NT2/D1 (cell line): Measurements from ENCODE around the gene TMEM131.

Experiments
- DNase-seq: peaks from one replicate; pipeline ENCODE4 v3.0.0-alpha.2; 2011; ENCODE audit warnings: low read depth, low spot score
- H3K27me3 ChIP-seq: 2 replicates; pipeline ENCODE4 v1.6.0; 2011; ENCODE audit warnings: mild to moderate bottlenecking; ENCODE audit not compliant: insufficient read length, insufficient read depth
- H3K36me3 ChIP-seq: 2 replicates; pipeline ENCODE4 v1.6.1; 2011; ENCODE audit warnings: mild to moderate bottlenecking, low read length, mixed read lengths; ENCODE audit not compliant: insufficient read depth, insufficient read length
- H3K4me1 ChIP-seq: 2 replicates; pipeline ENCODE4 v1.5.1; 2011; ENCODE audit not compliant: insufficient read depth, insufficient read length
- H3K4me3 ChIP-seq: 2 replicates; pipeline ENCODE4 v1.5.1; 2011; ENCODE audit warnings: low read depth; ENCODE audit not compliant: insufficient read length
- H3K9ac ChIP-seq: 2 replicates; pipeline ENCODE4 v1.6.0; 2011; ENCODE audit warnings: low read depth; ENCODE audit not compliant: insufficient read length
- H3K9me3 ChIP-seq: 2 replicates; pipeline ENCODE4 v1.5.1; 2011; ENCODE audit warnings: mild to moderate bottlenecking, low read length; ENCODE audit not compliant: insufficient read depth
- SUZ12 ChIP-seq: IDR thresholded peaks from 2 replicates; pipeline ENCODE4 v1.6.1; 2011; ENCODE audit not compliant: insufficient read length, insufficient read depth; ENCODE audit errors: extremely low read depth
- YY1 ChIP-seq: IDR thresholded peaks from 2 replicates; pipeline ENCODE4 v1.6.1; 2011; ENCODE audit not compliant: insufficient read length, insufficient read depth
- ZNF274 ChIP-seq: IDR thresholded peaks from 2 replicates; pipeline ENCODE4 v1.6.1; 2011; ENCODE audit warnings: mild to moderate bottlenecking, low read depth, low read length

Gene TMEM131

GRCh38 chr2:97727296-97727695 lies 268.5 kb downstream of the TMEM131 start:
- no peak overlapping the region for H3K9ac ChIP-seq
- no peaks in the 10 kb centered on the region for H3K36me3 ChIP-seq
- H3K27me3 ChIP-seq = no peaks in the 10 kb centered on the region
- no peak for DNase-seq
- no peak overlapping the region for H3K4me3 ChIP-seq
- H3K4me1 ChIP-seq = no peaks in the 10 kb centered on the region
- peaks cover 19% of the 10 kb centered on the region for H3K9me3 ChIP-seq
- no peak for TF ChIP-seq SUZ12
- TF ChIP-seq ZNF274 = no peak
- TF ChIP-seq YY1 = no peak

GRCh38 chr2:97726261-97727064 lies 269.3 kb downstream of the TMEM131 start:
- no peak for DNase-seq
- no peaks in the 10 kb centered on the region for H3K4me1 ChIP-seq
- no peaks in the 10 kb centered on the region for H3K27me3 ChIP-seq
- H3K4me3 ChIP-seq = no peak overlapping the region
- H3K9me3 ChIP-seq = peaks cover 19% of the 10 kb centered on the region
- H3K9ac ChIP-seq = no peak overlapping the region
- TF ChIP-seq ZNF274 = no peak
- TF ChIP-seq YY1 = no peak
- TF ChIP-seq SUZ12 = no peak
- H3K36me3 ChIP-seq = no peaks in the 10 kb centered on the region

- DNase-seq = no peak
- Histone ChIP-seq H3K36me3 (no peaks in the 10 kb centered on the region), H3K27me3 (no peaks in the 10 kb centered on the region), H3K9ac (no peak overlapping the region), H3K4me3 (no peak overlapping the region), H3K9me3 (peaks cover 14% of the 10 kb centered on the region), H3K4me1 (no peaks in the 10 kb centered on the region)
- no peak for TF ChIP-seq YY1
- no peak for TF ChIP-seq ZNF274
- TF ChIP-seq SUZ12 = no peak
These were observed 270.6 kb downstream of the TMEM131 start for GRCh38 chr2:97724946-97725688.

- Histone ChIP-seq H3K36me3 (no peaks in the 10 kb centered on the region), H3K9me3 (peaks cover 8% of the 10 kb centered on the region; the same call in 1 of the 2 replicates), H3K27me3 (no peaks in the 10 kb centered on the region), H3K4me1 (no peaks in the 10 kb centered on the region), H3K4me3 (no peak overlapping the region), H3K9ac (no peak overlapping the region)
- no peak for DNase-seq
- TF ChIP-seq SUZ12 = no peak
- TF ChIP-seq YY1 = no peak
These were observed 271.2 kb downstream of the TMEM131 start for GRCh38 chr2:97724501-97724900.

GRCh38 chr2:97724073-97724410 lies 271.7 kb downstream of the TMEM131 start:
- no peak for DNase-seq
- Histone ChIP-seq H3K27me3 (no peaks in the 10 kb centered on the region), H3K9me3 (peaks cover 5% of the 10 kb centered on the region; the same call in 1 of the 2 replicates), H3K4me1 (no peaks in the 10 kb centered on the region), H3K4me3 (no peak overlapping the region), H3K9ac (no peak overlapping the region), H3K36me3 (no peaks in the 10 kb centered on the region)
- no peak for TF ChIP-seq ZNF274
- no peak for TF ChIP-seq YY1
- TF ChIP-seq SUZ12 = no peak

- no peaks in the 10 kb centered on the region for H3K36me3 ChIP-seq
These were observed 272.3 kb downstream of the TMEM131 start for GRCh38 chr2:97723156-97724072.

More at GRCh38 chr2:97723156-97724072, 272.3 kb downstream of the TMEM131 start:
- no peak for DNase-seq
- TF ChIP-seq ZNF274 (no peak), SUZ12 (no peak), YY1 (no peak)
- no peak overlapping the region for H3K9ac ChIP-seq
- no peaks in the 10 kb centered on the region for H3K4me1 ChIP-seq
- H3K27me3 ChIP-seq = no peaks in the 10 kb centered on the region
- H3K4me3 ChIP-seq = no peak overlapping the region
- peaks cover 5% of the 10 kb centered on the region; the same call in 1 of the 2 replicates for H3K9me3 ChIP-seq
